ENCODE measurements around the gene GOLGA6L2.
"Not testable (repeated sequence)": the region's sequence is repeated elsewhere in the genome, so short reads cannot be mapped to it uniquely, and the experiment has no call there.

GOLGA6L2 gene

DNA sequence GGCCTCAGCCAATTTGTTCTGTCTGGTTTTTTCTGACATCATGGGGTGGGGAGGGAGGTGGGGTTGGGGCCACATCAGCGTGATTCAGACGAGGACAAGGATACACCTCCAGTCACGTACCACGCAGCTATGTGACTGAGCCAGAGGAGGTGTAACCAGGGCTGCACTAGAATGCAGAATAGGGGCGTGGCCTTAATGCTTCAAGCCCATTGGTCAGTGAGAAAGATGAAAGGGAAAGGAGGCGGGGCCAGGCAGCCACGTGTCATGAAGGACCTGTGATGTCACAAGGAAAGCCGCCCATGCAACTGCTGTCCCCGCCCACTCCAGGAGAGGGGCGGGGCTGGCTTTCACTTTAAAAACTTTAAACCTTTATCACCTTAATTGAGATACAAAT, at the start of gene GOLGA6L2:
Gene GOLGA6L2, minus strand, starts transcription at position 137 of the 394 bp plus-strand sequence. Its CDS starts 62 bp downstream, at position 75.
- peak; percentile 34 for DNase-seq

GRCh38 chr15:23484870-23485269, 37.8 kb upstream of the GOLGA6L2 start:
- DNase-seq = no peak

GRCh38 chr15:23483821-23484299, 36.8 kb upstream of the GOLGA6L2 start:
- no peak for DNase-seq

- no peak for DNase-seq
Observed at GRCh38 chr15:23482764-23483489, 35.9 kb upstream of the GOLGA6L2 start.

DNA sequence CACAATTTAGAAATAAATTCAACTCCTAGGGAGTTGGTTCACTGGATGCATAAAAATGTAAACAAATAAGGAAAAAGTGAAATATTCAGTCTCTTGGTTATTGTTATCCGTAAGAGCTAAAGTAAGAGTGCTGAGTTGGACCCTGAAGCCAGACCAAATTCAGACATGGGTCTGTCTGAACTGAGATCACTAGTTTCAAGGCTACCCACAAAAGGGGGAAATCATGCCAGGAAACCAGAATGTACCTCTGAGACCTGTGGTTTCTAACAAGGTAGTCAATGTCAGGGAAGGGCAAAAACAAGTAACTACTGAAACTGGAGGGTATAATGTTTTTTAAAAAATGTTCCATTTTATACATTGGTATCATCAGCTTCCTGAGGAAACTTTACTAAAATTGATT, 35.2 kb upstream of the GOLGA6L2 start:
- no peak for DNase-seq

DNA sequence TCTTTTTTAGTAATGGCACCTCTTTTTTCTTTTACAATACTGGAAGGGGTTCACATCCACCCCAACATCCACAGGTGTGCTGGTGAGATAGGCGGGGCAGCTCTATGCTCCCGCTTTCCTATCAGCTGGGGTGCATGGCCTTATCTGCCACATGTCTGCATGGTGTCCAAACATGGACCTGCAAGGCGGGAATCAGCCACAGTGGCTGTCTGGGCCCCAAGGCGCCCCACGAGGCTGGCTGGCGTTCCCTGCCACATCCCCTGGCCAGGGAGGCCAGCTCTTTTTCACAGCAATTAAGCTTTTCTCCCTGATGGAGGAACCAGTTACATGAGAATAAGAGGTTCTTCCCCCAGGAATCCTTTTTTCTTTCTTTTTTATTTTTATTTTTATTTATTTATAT, 30.9 kb upstream of the GOLGA6L2 start:
- DNase-seq = no peak

DNA sequence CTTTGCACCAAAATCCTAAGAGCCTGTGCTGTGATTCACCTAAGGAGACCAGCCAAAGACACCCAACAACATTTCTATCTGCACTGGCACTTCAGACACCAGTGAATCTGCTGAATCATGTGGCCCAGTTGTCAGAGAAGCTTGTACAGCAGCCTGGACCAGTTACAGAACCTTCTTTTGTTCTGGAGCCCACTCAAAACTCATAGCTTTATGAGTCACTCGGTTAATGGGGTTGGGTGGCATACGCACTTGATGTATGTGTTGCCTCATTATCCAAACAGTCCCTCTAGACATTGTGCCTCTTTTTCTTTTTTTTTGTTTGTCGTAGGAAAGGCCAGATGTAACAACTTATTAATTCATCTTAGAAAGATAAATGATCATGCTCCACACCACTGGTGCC, 25.6 kb upstream of the GOLGA6L2 start:
- DNase-seq = no peak

GRCh38 chr15:23472033-23472432, 25.0 kb upstream of the GOLGA6L2 start:
- DNase-seq = no peak

GRCh38 chr15:23467110-23467600, 20.1 kb upstream of the GOLGA6L2 start:
- no peak for DNase-seq

DNA sequence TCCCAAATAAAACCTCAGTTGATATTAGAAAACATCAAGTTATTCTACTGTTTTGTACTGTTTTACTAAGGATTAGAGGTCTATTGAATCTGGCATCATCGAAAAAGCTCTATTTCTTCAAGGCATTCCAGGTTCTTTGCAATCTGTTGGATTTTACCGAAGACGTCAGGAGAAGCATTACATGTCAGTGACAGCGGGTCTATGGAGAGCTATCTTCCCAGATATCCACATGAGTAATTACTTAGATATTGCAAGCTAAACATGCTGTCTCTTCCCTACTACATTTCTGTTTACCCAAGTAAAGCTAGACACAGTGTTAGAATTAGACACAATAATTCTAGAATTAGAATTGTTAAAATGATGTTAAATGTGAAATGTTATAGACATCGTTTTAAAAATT, 10.8 kb upstream of the GOLGA6L2 start:
- DNase-seq = no peak

DNA sequence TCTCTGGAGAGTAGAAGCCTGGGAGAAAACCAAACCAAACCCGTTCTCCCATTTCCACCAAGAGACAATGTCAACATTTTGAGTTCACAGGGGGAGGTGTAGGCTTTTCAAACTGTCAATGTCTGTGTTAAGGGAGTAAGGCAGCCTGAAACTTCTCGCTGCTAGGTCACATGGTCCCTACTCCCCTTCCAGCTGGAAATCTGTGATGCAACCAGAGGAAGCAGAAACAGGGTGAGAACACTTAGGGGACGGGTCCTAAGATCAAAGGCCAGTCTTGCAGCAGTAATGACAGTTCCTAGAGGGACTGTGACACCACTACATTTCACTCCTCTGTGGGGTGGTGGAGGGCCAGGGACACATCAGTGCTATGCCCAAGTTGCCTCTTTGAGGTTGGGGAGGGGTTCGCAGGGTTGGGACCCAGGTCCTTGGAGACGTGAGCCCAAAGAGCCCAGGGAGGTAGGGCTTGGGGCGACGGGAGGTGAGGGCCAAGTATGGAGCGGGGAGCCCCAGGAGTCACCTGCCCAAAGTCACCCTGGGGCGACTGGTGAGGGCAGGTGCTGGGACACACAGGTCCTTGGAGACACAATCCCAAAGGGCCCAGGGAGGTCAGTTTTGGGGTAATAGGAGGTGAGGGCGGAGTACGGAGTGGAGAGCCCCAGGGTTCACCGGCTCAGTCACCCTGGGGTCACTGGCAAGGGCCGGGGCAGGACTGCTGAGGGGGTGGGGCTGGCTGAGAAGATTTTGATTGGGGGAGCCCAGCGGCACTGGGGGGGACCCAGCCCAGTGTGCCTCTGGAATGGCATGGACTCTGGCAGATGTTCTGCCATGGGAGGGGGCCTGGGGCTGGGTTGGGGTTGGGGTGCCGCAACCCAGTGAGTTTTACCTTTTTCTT, 582 bp downstream of the GOLGA6L2 start:
- DNase-seq = no peak

- no peak for DNase-seq
Observed at GRCh38 chr15:23444269-23444668, 2.8 kb downstream of the GOLGA6L2 start.

DNA sequence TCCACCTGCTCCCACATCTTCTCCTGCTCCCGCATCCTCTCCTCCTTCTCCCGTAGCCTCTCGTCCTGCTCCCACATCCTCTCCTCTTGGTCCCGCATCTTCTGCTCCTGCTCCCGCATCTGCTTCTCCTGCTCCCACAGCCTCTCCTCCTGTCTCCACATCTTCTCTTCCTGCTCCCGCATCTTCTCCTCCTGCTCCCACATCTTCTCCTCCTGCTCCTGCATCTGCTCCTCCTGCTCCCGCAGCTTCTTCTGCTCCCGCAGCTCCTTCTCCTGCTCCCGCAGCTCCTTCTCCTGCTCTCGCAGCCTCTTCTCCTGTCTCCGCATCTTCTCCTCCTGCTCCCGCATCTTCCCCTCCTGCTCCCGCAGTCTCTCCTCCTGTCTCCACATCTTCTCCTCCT, 5.8 kb downstream of the GOLGA6L2 start:
- no peak for DNase-seq

DNA sequence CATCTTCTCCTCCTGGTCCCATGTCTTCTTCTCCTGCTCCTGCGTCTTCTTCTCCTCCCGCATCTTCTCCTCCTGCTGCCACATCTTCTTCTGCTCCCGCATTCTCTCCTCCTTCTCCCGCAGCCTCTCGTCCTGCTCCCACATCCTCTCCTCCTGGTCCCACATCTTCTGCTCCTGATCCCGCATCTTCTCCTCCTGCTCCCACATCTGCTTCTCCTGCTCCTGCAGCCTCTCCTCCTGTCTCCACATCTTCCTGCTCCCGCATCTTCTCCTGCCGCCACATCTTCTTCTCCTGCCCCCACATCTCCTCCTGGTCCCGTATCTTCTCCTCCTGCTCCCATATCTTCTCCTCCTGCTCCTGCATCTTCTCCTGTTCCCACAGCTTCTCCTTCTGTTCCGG, 6.4 kb downstream of the GOLGA6L2 start:
- DNase-seq = no peak

- DNase-seq = no peak
Observed at GRCh38 chr15:23439513-23439912, 7.5 kb downstream of the GOLGA6L2 start.

DNA sequence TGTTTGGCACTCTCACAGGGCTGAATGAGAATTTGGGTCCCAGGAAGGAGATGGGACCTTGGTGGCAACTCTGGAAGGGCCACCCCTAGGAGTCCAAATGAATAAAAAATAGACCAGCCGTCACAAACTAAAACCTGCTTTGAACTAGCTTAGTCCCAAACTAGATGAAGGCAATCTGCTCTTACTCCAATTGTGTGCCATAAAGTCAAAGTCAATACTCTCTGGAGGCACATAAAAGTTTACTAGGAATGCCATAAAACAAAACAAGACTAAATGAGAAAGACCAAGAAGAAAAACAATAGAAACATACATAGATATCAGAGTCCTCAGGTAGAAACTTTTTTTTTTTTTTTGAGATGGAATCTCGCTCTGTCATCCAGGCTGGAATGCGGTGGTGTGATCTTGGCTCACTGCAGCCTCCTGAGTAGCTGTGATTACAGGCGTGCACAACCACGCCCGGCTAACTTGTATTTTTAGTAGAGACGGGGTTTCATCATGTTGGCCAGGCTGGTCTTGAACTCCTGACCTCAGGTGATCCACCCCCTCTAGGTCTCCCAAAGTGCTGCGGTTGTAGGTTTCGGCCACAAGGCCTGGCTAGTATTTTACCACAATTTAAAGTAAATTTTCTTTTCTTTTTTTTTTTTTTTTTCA, 8.1 kb downstream of the GOLGA6L2 start:
- no peak for DNase-seq

DNA sequence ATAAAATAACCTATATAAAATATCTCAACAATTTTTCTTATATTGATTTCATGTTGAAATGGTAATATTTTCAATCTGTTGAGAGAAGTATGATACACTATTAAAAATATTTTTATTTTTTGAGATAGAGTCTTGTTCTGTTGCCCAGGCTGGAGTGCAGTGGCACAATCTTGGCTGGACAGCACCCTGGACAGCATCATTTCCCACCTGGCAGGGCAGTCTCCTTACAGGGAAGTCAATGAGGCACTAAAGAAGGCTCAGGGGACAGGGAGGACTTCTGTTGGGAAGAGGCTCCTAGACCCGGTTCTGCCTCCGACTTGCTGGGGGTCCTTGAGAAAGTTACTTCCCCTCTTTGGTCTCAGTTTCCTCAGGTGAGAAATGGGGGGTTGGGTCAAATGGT, 9.4 kb downstream of the GOLGA6L2 start:
- DNase-seq = no peak

DNA sequence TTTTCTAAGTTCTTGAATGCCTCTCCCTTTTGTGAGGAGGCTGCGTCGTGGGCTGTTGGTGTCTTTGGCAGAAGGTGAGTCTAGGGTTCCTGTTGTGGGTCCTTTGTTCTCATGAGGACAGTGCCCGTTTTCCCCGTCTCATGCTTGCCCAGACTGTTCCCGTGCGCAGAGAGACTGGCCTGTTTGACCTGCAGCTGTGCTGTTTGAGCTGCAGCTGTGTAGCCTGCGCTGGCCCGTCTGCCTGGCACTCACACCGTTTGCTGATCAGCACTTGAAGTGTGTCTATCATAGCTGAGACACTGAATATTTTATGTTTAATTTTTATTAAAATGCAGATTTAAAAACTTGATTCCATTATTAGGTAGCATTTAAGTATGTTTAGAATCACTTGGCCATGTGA, 9.9 kb downstream of the GOLGA6L2 start:
- no peak for DNase-seq

- DNase-seq = no peak
Observed at GRCh38 chr15:23436421-23436820, 10.6 kb downstream of the GOLGA6L2 start.

DNA sequence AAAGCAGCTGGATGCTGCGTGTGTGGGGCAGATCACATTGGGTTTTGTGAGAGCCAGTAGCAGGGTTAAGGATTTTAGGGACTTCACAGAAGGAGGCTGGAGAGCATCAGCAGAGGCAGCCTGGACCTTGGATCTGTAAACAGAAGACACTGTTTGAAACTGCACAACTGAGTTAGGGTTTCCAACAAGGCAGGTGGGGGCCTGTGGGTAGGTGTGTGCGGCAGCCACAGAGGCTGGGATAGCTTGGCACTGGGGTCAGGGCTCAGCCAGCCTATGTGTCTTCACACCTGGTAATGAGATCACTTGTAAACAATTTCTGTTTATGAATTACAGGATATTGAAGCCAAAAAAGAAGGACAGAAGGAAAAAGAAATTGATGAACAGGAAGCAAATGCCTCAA, 12.3 kb downstream of the GOLGA6L2 start:
- DNase-seq = not testable (repeated sequence)

DNA sequence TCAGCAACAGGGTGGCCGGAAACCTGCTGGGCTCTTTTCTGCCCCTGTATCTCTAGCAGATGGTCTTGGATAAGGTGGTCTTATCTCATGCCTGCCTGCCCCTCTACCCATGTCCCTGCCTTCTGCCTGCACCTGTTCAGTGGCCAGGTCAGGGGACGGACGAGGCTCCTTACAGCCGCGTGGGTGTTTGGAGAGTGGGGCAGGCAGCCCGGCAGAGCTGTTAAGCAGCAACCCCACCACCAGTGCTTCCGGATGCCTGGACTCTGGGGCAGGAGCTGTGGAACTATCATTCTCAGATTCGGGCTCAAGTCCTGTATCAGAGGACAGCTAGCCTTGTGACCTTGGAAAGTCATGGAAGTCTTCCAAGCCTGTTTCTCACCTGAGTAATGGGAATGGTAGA, 21.7 kb downstream of the GOLGA6L2 start:
- not testable (repeated sequence) for DNase-seq

- DNase-seq = no peak
Observed at GRCh38 chr15:23424111-23424904, 22.7 kb downstream of the GOLGA6L2 start.
